GM19455 (cell line): ENCODE measurements around the gene ACSL6.

ENCODE experiments used
- ATAC-seq: cut with Tn5 transposase; IDR thresholded peaks from one replicate; pipeline ENCODE4 v1.9.1; 2021; ENCODE audit not compliant: unreplicated experiment

Gene ACSL6

GRCh38 chr5:132046880-132047299, 35.4 kb upstream of the ACSL6 start:
- no peak for ATAC-seq

- no peak for ATAC-seq
Measured at GRCh38 chr5:132044207-132044606, 32.7 kb upstream of the ACSL6 start.

GRCh38 chr5:132037353-132037752, 25.9 kb upstream of the ACSL6 start:
- no peak for ATAC-seq

- no peak for ATAC-seq
Measured at GRCh38 chr5:132033122-132033521, 21.7 kb upstream of the ACSL6 start.

GRCh38 chr5:132032196-132032595, 20.7 kb upstream of the ACSL6 start:
- ATAC-seq = no peak

- no peak for ATAC-seq
Measured at GRCh38 chr5:132030610-132031009, 19.2 kb upstream of the ACSL6 start.

GRCh38 chr5:132029609-132030330, 18.3 kb upstream of the ACSL6 start:
- no peak for ATAC-seq

GRCh38 chr5:132027027-132027426, 15.6 kb upstream of the ACSL6 start:
- no peak for ATAC-seq

- no peak for ATAC-seq
Measured at GRCh38 chr5:132026516-132027008, 15.1 kb upstream of the ACSL6 start.

GRCh38 chr5:132025403-132025971, 14.0 kb upstream of the ACSL6 start:
- ATAC-seq = no peak

- no peak for ATAC-seq
Measured at GRCh38 chr5:132024789-132025402, 13.4 kb upstream of the ACSL6 start.

- ATAC-seq = no peak
Measured at GRCh38 chr5:132024117-132024435, 12.6 kb upstream of the ACSL6 start.

GRCh38 chr5:132023258-132024116, 12.0 kb upstream of the ACSL6 start:
- ATAC-seq = no peak

GRCh38 chr5:132022737-132023136, 11.3 kb upstream of the ACSL6 start:
- no peak for ATAC-seq

GRCh38 chr5:132021654-132022053, 10.2 kb upstream of the ACSL6 start:
- no peak for ATAC-seq

GRCh38 chr5:132020568-132021339, 9.3 kb upstream of the ACSL6 start:
- ATAC-seq = peak; percentile 18

GRCh38 chr5:132019857-132020555, 8.5 kb upstream of the ACSL6 start:
- ATAC-seq = peak; percentile 98

- no peak for ATAC-seq
Measured at GRCh38 chr5:132019337-132019736, 7.9 kb upstream of the ACSL6 start.

- ATAC-seq = no peak
Measured at GRCh38 chr5:132017738-132018625, 6.5 kb upstream of the ACSL6 start.
